ENCODE results near the gene SEC22C.
A peak's percentile ranks its signal among the peaks of the same experiment; 100 is the strongest.
"Not testable (repeated sequence)": the region's sequence is repeated elsewhere in the genome, so short reads cannot be mapped to it uniquely, and the experiment has no call there.

Gene SEC22C

DNA sequence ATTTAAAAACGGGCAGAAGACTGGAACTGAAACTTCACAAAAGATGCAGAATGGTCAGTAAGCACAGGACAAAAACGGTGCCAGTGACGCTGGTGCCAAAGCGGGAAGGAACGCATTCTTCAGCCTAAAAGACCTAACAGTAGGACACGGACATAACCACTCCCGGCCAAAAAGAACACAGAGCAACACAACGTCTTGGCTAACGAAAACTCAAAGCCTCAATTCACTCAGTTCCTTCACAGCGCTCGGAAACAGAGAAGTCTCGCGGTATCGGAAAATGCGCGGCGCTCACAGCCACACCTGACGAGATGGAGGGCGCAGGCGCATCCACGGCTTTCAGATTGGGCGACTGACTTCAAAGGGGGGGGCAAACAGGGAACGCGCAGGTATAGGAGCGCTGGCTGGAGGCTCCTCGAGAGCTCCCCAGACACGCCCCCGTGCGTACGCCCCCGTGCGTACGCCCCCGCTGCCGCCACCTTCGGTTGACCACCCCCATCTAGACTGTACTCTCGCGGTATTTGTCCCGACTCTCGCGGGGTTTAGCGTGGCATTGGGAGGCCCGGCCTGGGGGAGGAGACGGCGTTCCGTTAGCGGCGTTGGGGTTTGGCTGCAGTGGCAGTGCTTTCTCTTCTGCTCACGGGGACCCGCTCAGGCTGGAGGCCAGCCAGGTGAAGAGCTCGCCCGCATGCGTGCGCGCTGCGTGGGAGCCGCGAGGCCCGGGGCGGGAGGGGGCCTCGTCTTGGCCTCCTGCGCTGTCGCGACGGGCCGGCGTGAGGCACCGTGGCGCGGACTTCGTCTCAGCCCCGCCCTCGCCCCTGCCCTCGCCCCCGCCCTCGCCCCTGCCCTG is 18.6 kb upstream of the SEC22C start, which contains the start of gene NKTR:
TSS of gene NKTR (plus strand) at position 576 of the 847 bp plus-strand sequence. CDS start 321 bp downstream, outside the sequence.
- no peaks in the 10 kb centered on the region for H3K27me3 ChIP-seq (replicated peaks; ENCODE audit: control insufficient read depth, insufficient read depth, low read length)
- peak; percentile 98 for DNase-seq (ENCODE audit: low read depth)
- no peaks in the 10 kb centered on the region for H3K9me3 ChIP-seq (ENCODE audit: control insufficient read depth, low read length)
- H3K4me1 ChIP-seq (ENCODE audit: control insufficient read depth, insufficient read depth, low read length): peaks cover 18% of the 10 kb centered on the region
- peaks cover 11% of the 10 kb centered on the region for H3K36me3 ChIP-seq (ENCODE audit: control insufficient read depth, insufficient read depth, low read length, severe bottlenecking)
- H3K4me3 ChIP-seq (ENCODE audit: low read length): peak within 1 kb of the TSS; percentile 84
- H3K9ac ChIP-seq (ENCODE audit: low read length): peak within 1 kb of the TSS; percentile 91

DNA sequence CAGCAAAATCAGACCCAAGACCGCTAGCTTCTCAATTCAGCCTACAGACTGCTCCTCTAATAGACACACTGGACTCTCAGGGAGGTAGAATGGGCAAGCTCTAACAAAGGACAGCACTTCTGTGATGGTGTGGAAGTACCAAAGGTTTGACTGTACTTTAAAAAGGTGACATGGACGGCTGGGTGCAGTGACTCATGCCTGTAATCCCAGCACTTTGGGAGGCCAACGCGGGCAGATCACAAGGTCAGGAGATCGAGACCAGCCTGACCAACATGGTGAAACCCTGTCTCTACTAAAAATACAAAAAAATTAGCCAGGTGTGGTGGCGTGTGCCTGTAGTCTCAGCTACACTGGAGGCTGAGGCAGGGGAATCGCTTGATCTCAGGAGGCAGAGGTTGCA is 15.3 kb upstream of the SEC22C start:
- not testable (repeated sequence) for H3K9ac ChIP-seq (ENCODE audit: low read length); DNase-seq (ENCODE audit: low read depth); H3K9me3 ChIP-seq (ENCODE audit: control insufficient read depth, low read length); H3K27me3 ChIP-seq (replicated peaks; ENCODE audit: control insufficient read depth, insufficient read depth, low read length); H3K4me3 ChIP-seq (ENCODE audit: low read length)
- peaks cover 10% of the 10 kb centered on the region for H3K4me1 ChIP-seq (ENCODE audit: control insufficient read depth, insufficient read depth, low read length)
- peaks cover 26% of the 10 kb centered on the region for H3K36me3 ChIP-seq (ENCODE audit: control insufficient read depth, insufficient read depth, low read length, severe bottlenecking)

DNA sequence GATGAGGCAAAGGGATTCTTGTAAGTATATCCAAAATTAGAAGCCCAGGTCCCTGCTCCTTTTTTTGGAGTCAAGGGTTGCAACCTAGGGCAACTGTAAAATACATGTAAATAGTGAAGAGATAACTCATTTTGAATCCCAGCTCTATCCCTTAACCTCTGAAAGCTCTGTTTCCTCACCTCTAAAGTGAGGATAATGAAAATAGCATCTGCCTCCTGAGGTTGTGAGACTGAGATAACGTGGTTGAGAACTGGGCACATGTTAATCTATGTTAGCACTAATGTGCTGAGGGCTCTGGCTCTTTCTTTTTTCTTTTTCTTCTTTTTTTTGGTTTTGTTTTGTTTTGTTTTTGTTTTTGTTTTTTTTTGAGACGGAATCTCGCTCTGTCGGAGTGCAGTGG is 13.9 kb upstream of the SEC22C start:
- Histone ChIP-seq H3K4me1 (ENCODE audit: control insufficient read depth, insufficient read depth, low read length) (peaks cover 16% of the 10 kb centered on the region), H3K9ac (ENCODE audit: low read length) (no peak overlapping the region), H3K27me3 (replicated peaks; ENCODE audit: control insufficient read depth, insufficient read depth, low read length) (no peaks in the 10 kb centered on the region), H3K36me3 (ENCODE audit: control insufficient read depth, insufficient read depth, low read length, severe bottlenecking) (peaks cover 26% of the 10 kb centered on the region), H3K9me3 (ENCODE audit: control insufficient read depth, low read length) (no peaks in the 10 kb centered on the region), H3K4me3 (ENCODE audit: low read length) (no peak overlapping the region)
- DNase-seq (ENCODE audit: low read depth): no peak

DNA sequence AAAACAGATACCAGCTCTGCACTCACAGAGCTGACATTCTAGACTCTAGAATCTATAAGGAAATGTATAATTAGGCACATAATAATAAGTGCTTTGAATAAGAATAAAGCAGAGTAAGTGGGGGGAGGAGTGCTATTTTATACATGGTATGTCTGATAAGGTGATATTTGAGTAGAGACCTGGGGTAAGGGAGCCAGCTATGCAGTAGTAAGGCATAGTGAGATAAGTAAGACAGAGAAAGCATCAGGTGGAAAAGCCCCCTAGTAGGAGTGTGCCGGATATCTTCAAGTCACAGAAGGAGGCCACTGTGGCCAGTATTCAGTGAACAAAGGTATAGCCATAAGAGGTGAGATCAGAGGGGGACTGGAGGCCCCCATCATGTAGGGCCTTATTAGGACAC is 11.9 kb upstream of the SEC22C start:
- Histone ChIP-seq H3K4me1 (ENCODE audit: control insufficient read depth, insufficient read depth, low read length) (peaks cover 23% of the 10 kb centered on the region), H3K4me3 (ENCODE audit: low read length) (no peak overlapping the region), H3K27me3 (replicated peaks; ENCODE audit: control insufficient read depth, insufficient read depth, low read length) (no peaks in the 10 kb centered on the region), H3K9me3 (ENCODE audit: control insufficient read depth, low read length) (no peaks in the 10 kb centered on the region), H3K9ac (ENCODE audit: low read length) (no peak overlapping the region), H3K36me3 (ENCODE audit: control insufficient read depth, insufficient read depth, low read length, severe bottlenecking) (peaks cover 26% of the 10 kb centered on the region)
- no peak for DNase-seq (ENCODE audit: low read depth)

DNA sequence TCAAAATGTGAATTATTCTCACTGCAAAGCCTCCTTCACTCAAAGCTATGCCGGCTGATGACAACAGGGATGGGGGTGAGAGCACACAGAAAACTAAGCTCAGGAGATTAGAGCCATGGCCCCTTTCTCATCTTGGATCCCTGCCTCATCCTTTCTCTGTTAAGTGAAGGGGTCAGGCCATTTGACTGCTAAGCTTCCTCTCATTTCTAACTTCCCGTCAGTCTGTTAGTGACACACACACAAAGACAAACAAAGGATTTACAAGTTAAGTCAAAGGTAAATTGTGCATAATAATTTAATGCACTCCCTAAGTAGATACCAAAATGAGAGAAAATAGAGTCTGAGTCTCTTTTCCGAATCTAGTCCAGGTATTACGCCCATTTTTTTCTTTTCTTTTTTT is 10.0 kb upstream of the SEC22C start:
- H3K4me3 ChIP-seq (ENCODE audit: low read length): peak overlapping the region; percentile 84
- peak overlapping the region; percentile 89 for H3K9ac ChIP-seq (ENCODE audit: low read length)
- peaks cover 24% of the 10 kb centered on the region for H3K36me3 ChIP-seq (ENCODE audit: control insufficient read depth, insufficient read depth, low read length, severe bottlenecking)
- no peaks in the 10 kb centered on the region for H3K9me3 ChIP-seq (ENCODE audit: control insufficient read depth, low read length)
- DNase-seq (ENCODE audit: low read depth): no peak
- peaks cover 23% of the 10 kb centered on the region for H3K4me1 ChIP-seq (ENCODE audit: control insufficient read depth, insufficient read depth, low read length)
- H3K27me3 ChIP-seq (replicated peaks; ENCODE audit: control insufficient read depth, insufficient read depth, low read length): no peaks in the 10 kb centered on the region

DNA sequence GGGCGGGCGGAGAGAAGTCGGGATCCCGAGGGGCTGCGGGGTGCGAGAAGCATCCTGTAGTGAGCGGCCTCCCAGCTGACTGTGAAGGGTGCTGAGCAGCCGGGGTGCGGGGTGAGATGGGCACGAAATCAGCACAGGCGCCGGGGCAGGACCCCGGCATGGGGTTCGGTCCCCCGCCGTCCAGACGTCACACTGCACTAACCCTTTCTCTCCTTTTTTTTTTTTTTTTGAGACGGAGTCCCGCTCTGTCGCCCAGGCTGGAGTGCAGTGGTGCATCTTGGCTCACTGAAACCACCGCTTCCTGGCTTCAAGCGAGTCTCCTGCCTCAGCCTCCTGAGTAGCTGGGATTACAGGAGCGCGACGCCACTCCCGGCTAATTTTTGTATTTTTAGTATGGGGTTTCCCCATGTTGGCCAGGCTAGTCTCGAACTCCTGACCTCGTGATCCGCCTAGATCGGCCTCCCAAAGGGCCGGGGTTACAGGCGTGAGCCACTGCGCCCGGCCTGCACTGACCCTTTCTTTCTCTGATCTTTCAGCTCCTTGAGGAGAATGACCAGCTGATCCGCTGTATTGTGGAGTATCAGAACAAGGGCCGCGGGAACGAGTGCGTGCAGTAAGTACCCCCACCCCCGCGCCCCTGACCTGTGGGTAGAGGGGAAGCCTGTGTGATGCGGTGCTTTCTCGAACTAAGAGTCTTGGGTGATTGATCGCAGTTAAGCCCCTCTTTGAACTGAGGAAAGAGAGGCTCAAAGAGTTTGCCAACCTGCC is 9.4 kb upstream of the SEC22C start:
- Histone ChIP-seq H3K9me3 (ENCODE audit: control insufficient read depth, low read length) (no peaks in the 10 kb centered on the region), H3K9ac (ENCODE audit: low read length) (peak overlapping the region; percentile 89), H3K27me3 (replicated peaks; ENCODE audit: control insufficient read depth, insufficient read depth, low read length) (no peaks in the 10 kb centered on the region), H3K36me3 (ENCODE audit: control insufficient read depth, insufficient read depth, low read length, severe bottlenecking) (peaks cover 23% of the 10 kb centered on the region), H3K4me3 (ENCODE audit: low read length) (peak overlapping the region; percentile 84), H3K4me1 (ENCODE audit: control insufficient read depth, insufficient read depth, low read length) (peaks cover 23% of the 10 kb centered on the region)
- DNase-seq (ENCODE audit: low read depth): peak; percentile 48

DNA sequence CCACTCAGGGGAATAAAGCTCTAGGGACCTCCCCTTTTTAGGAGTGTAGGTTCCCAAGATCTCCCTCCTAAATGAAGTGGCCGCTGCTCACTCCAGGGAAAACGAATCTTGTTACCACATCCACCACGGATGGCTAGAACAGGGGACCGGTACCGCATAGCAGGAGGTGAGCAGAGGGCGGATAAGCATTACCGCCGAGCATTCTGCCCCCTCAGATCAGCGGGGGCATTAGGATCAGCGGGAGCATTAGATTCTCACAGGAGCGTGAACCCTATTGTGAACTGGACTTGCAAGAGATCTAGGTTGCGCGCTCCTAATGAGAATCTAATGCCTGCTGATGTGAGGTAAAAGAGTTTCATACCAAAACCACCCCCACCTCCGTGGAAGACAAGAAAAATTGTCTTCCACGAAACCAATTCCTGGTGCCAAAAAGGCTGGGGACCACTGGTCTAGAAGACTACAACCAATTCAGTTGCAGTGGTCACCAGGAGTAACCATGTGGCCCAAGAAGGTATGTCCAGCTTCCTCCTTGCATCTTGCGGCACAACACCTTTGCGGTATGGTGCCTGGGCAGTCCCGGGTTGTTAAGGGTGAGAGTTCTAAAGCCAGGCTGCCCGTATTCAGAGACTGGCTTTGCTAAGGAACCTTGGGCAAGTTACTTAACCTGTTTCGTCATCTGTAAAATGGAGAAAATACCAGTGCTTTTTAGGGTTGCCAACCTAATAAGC is 7.8 kb upstream of the SEC22C start:
- Histone ChIP-seq H3K4me1 (ENCODE audit: control insufficient read depth, insufficient read depth, low read length) (peaks cover 17% of the 10 kb centered on the region), H3K4me3 (ENCODE audit: low read length) (peak overlapping the region; percentile 84), H3K36me3 (ENCODE audit: control insufficient read depth, insufficient read depth, low read length, severe bottlenecking) (peaks cover 11% of the 10 kb centered on the region), H3K9me3 (ENCODE audit: control insufficient read depth, low read length) (no peaks in the 10 kb centered on the region), H3K9ac (ENCODE audit: low read length) (peak overlapping the region; percentile 75), H3K27me3 (replicated peaks; ENCODE audit: control insufficient read depth, insufficient read depth, low read length) (no peaks in the 10 kb centered on the region)
- no peak for DNase-seq (ENCODE audit: low read depth)

DNA sequence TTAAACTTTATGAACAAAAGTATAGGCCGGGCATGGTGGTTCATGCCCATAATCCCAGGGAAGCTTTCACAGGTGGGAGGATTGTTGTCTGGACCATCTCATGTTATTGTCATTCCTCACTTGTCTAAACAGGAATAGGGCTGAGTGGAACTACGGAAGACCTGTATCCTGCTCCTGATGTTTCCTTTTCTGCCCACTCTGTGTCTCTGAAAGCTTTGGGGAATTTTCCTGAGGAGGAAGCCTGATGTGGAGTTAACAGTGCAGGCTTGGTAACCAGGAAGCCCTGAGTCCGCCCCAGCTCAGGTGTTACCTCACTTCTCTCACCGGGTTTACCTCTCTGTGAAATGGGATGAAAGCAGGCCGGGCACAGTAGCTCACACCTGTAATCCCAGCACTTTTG is 6.9 kb upstream of the SEC22C start:
- no peak for DNase-seq (ENCODE audit: low read depth)
- H3K36me3 ChIP-seq (ENCODE audit: control insufficient read depth, insufficient read depth, low read length, severe bottlenecking): peaks cover 3% of the 10 kb centered on the region

DNA sequence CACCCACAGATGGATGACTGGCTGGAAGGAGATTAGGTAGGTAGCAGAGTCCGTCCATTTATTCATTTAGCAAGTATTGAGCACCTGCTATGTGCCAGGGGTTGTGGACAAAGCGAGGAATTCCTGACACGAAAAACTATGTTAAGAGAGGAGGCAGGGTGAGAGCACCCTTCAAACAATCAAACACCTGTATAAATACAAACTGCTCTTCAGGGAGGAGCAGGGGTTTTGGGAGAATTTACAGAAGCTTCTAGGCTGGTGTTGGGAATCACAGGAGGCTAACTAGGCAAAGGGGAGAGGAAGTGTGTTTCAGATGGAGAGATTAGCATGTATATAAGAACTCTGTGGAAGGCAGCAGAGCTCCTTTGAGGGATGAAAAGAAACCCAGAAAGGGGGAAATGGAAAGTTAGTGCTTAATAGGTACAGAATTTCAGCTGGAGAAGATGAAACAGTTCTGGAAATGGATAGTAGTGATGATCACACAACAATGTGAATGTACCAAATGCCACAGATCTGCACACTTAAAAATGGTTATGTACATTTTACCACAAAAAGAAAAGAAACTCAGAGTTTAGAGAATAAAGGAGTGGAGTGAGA is 805 bp upstream of the SEC22C start:
- peak overlapping the region; percentile 89 for H3K9ac ChIP-seq (ENCODE audit: low read length)
- DNase-seq (ENCODE audit: low read depth): no peak
- H3K4me1 ChIP-seq (ENCODE audit: control insufficient read depth, insufficient read depth, low read length): peaks cover 18% of the 10 kb centered on the region
- no peaks in the 10 kb centered on the region for H3K9me3 ChIP-seq (ENCODE audit: control insufficient read depth, low read length)
- H3K27me3 ChIP-seq (replicated peaks; ENCODE audit: control insufficient read depth, insufficient read depth, low read length): no peaks in the 10 kb centered on the region
- no peaks in the 10 kb centered on the region for H3K36me3 ChIP-seq (ENCODE audit: control insufficient read depth, insufficient read depth, low read length, severe bottlenecking)
- H3K4me3 ChIP-seq (ENCODE audit: low read length): peak overlapping the region; percentile 84

More for the DNA sequence above, 6.9 kb upstream of the SEC22C start:
- Histone ChIP-seq H3K9me3 (ENCODE audit: control insufficient read depth, low read length) (no peaks in the 10 kb centered on the region), H3K9ac (ENCODE audit: low read length) (no peak overlapping the region), H3K4me3 (ENCODE audit: low read length) (no peak overlapping the region), H3K27me3 (replicated peaks; ENCODE audit: control insufficient read depth, insufficient read depth, low read length) (no peaks in the 10 kb centered on the region), H3K4me1 (ENCODE audit: control insufficient read depth, insufficient read depth, low read length) (peaks cover 17% of the 10 kb centered on the region)

DNA sequence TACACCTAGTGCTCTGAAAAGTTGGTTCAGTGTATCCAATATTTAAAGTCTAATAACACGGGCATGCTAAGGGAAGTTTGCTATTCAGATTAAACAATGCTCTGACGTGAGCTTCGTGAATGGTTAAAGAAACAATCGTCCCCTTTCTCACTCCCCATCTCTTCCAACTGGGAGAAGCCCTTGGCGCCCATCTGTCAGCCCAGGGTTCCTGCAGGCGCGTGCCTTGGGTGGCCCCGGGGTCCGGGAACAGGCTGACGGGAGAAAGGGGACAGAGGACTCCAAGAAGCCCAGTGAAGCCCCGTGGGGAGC is 413 bp downstream of the SEC22C start:
- no peak for DNase-seq (ENCODE audit: low read depth)
- H3K9me3 ChIP-seq (ENCODE audit: control insufficient read depth, low read length): no peaks in the 10 kb centered on the region
- no peaks in the 10 kb centered on the region for H3K36me3 ChIP-seq (ENCODE audit: control insufficient read depth, insufficient read depth, low read length, severe bottlenecking)
- peaks cover 18% of the 10 kb centered on the region for H3K4me1 ChIP-seq (ENCODE audit: control insufficient read depth, insufficient read depth, low read length)
- peak overlapping the region; percentile 84 for H3K4me3 ChIP-seq (ENCODE audit: low read length)
- H3K9ac ChIP-seq (ENCODE audit: low read length): peak overlapping the region; percentile 89
- no peaks in the 10 kb centered on the region for H3K27me3 ChIP-seq (replicated peaks; ENCODE audit: control insufficient read depth, insufficient read depth, low read length)

DNA sequence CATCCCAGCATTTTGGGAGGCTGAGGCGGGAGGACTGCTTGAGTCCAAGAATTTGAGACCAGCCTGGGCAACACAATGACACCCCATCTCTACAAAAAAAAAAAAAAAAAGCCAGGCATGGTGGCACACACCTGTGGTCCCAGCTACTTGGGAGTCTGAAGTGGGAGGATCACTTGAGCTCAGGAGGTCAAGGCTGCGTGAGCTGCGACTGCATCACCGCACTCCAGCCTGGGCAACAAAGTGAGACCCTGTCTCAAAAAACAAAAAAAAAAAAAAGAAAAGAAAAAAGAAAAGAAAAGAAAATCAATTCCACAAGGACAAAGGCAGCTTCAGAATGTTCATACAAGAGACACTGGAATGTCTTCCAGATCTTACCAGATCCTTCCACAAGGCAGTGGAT is 2.4 kb downstream of the SEC22C start:
- H3K4me1 ChIP-seq (ENCODE audit: control insufficient read depth, insufficient read depth, low read length): peaks cover 18% of the 10 kb centered on the region
- H3K9me3 ChIP-seq (ENCODE audit: control insufficient read depth, low read length): peaks cover 14% of the 10 kb centered on the region
- H3K4me3 ChIP-seq (ENCODE audit: low read length): not testable (repeated sequence)

More for the DNA sequence above, 2.4 kb downstream of the SEC22C start:
- H3K36me3 ChIP-seq (ENCODE audit: control insufficient read depth, insufficient read depth, low read length, severe bottlenecking); DNase-seq (ENCODE audit: low read depth); H3K9ac ChIP-seq (ENCODE audit: low read length); H3K27me3 ChIP-seq (replicated peaks; ENCODE audit: control insufficient read depth, insufficient read depth, low read length): not testable (repeated sequence)

Data from adipocyte (in vitro differentiated cells).